NCI-H446 treated with DMSO at 0.1 percent for 48 hours (cell line): ENCODE data around the gene ALOX5.

ENCODE experiments used
- DNase-seq: peaks from one replicate; lab custom pipeline; 2025; lab: John Stamatoyannopoulos, UW

Gene ALOX5

DNA sequence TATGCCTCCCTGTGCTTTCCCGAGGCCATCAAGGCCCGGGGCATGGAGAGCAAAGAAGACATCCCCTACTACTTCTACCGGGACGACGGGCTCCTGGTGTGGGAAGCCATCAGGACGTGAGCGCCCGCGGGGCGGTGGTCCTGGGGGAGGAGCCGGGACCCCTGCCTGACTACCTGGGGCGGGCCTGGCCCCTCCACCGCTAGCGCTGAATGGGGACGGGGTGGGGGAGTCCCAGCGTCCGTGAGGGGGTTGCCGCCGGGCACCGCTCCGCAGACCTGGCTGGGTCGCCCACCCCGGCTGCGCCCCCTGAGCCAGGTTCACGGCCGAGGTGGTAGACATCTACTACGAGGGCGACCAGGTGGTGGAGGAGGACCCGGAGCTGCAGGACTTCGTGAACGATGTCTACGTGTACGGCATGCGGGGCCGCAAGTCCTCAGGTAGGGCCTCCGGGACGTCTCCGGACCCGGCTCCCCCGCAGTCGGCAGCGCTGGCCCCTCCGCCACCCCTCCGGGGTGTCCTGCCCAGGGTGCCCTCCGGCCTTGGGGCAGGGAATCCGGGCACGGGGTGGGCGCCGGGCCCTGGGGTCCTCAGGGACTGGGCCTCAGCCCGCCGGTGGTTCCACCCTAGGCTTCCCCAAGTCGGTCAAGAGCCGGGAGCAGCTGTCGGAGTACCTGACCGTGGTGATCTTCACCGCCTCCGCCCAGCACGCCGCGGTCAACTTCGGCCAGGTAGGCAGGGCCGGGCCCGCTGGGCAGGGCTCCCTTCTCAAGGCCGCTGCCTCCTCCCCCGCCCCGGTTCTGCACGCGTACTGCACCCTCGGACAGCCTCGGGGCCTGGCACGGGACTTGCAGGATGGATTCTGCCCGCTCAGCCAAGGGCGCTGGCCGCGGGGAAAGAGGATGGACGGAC is 69.3 kb downstream of the ALOX5 start:
- no peak for DNase-seq

- no peak for DNase-seq
Measured at GRCh38 chr10:45444022-45444421, 70.0 kb downstream of the ALOX5 start.

- DNase-seq, result no peak
Measured at GRCh38 chr10:45444976-45445898, 71.2 kb downstream of the ALOX5 start.

- no peak for DNase-seq
Measured at GRCh38 chr10:45446858-45447257, 72.8 kb downstream of the ALOX5 start.

- DNase-seq, result no peak
Measured at GRCh38 chr10:45447416-45447815, 73.4 kb downstream of the ALOX5 start.

GRCh38 chr10:45450866-45451265 is 76.8 kb downstream of the ALOX5 start:
- no peak for DNase-seq

- no peak for DNase-seq
Measured at GRCh38 chr10:45451407-45451806, 77.4 kb downstream of the ALOX5 start.

GRCh38 chr10:45452268-45452667 is 78.3 kb downstream of the ALOX5 start:
- DNase-seq, result no peak

DNA sequence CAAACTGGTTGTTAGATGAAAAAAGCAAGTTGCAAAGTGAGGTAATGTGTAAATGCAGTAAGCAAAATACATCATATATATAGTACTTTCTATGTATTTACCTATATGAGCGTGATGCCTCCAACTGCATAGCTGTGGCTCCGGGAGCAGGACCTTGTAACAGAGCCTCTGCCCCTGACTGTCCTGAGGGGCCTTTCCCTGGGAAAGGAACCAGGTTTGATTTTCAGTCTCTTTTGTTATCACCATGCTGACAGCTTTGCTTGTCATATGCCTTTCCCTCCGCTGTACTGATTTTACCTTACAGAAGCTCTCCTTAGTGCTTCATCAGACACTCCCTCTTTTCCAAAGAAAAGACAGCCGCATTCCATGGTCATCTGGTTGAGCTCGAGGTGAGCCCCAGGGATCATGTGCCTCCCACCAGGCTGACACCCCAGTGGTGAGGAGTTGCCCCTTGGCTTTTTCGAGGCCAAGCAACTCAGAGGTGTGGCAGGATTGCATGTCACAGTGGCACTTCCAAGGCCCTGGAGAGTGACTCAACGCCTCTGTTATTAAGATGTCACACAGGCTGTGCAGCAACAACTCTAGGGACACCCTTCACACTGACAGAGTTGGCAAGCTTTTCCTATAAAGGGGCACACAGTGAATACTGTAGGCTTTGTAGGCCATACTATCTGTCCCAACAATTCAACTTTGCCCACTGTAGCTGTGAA is 78.9 kb downstream of the ALOX5 start:
- DNase-seq, result no peak

DNA sequence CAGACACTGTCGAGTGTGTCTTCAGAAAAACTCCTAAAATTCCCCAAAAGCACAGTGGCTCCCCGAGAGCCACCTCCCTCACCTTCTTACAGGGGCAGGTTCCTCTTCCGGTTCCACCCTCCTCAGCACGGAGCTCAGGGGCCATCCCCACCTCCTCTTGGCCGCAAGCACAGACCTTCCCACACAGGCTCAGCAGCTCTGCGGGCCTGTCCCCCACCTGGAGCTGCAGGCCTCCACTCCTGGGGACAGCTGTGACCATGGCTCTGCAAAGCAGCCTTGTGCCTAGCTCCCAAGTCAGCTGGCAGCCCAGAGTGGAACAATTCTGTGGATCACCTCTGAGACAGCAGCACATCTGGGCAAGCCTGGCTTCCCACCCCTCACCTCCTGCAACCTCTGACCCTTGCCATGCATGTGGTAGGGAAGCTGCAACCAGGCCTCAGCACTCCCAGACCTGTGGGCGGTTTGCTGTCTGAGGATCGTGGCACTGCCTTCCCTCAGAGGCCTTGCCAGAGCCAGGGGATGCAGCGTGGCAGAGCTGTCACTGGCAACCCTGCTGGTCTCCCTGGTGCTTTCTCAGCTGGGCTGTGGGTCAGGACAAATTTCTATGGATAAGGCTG is 79.7 kb downstream of the ALOX5 start:
- no peak for DNase-seq

DNA sequence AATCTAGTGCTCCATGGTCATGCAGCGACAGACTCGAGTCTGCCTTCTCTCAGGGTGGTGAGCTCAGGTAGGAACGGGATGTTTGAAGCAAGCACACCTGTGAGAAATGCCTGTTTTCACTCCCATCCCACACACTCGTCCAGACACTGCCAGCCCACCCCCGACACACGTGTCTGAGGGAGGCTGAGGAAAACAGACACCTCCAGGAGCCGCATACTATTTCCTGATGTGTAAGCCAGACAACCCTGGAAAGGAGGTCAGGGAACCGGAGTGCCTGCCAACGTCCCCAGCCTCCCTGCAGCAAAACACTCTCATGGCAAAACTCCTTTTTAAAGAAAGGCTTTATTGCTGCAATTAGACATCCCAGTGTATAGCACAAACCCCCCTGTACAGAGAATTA is 80.2 kb downstream of the ALOX5 start:
- no peak for DNase-seq

- DNase-seq, result no peak
Measured at GRCh38 chr10:45454859-45455258, 80.8 kb downstream of the ALOX5 start.

DNA sequence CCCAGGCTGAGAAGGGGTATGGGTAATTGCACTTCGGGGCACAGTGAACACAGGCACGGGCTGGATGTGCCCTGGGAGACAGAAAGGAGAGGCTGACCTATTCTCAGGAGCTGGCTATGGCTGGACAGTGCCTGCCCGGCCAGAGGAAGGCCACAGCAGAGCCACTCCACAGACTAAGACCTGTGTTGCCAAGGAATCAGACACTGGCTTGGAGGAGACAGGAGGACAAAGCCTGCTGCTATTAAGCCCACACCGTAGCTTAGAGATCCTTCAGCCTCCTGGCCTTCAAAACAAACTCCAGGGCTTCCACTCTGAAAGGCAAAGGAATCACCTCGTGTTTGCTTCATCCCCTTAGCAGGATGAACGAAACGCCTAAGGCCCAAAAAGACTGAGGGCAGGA is 82.2 kb downstream of the ALOX5 start:
- DNase-seq, result no peak

DNA sequence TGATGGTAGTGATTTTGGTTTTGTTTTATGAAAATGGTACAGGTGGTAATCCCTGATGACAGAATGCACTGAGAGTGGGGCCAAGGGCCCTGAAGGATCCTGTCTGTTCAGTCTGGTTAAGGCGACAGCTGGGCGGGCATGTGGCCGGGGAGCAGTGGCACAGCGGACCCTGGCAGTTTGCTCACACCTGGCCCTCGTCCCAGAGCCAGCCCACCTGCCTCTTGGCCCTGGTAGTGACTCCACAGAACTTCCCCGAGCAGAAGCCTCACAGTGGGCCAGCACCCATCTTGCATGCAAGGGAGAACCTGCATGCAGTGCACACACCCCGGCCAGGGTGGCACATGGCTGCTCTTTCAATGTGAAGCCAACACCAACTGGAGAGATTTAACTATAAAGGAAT is 82.8 kb downstream of the ALOX5 start:
- DNase-seq, result no peak

DNA sequence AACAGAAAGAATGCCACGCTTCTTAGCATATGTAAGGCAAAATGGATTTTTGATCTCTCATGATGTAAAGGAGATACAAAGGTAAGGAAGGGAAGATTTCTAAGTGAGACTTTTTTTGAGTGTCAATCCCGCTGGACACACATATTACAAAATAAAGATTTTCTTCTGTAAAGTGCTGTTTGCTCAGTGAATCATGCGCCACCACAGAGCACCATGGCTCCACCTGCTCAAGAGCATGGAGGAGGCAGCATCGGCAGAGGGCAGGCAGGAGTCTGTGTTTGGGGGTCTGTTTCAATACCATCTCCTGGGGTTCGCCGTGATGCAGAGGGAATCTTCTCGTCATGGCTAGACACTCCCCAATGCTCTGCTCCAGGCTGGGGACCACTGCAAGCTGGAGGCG is 83.5 kb downstream of the ALOX5 start:
- no peak for DNase-seq

- DNase-seq, result no peak
Measured at GRCh38 chr10:45460235-45460878, 86.3 kb downstream of the ALOX5 start.

DNA sequence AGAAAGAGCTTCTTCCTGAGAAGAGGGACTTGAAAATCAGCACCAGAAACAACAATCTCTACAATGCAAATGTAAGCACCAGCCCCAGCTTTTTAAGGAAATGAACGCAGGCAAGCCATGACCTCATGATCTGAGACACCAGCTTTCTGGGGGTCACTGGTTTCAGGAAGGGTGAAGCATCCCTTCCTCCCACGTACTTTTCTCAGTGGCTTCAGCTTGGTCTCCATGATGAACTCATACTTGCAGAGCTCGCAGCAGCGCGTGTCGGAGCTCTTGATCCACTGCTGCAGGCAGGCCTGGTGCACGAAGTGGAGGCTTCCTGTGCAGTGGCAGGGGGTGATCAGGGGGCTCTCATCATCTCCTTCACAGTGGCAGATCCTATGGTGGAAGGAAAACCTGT is 87.0 kb downstream of the ALOX5 start:
- DNase-seq, result no peak

DNA sequence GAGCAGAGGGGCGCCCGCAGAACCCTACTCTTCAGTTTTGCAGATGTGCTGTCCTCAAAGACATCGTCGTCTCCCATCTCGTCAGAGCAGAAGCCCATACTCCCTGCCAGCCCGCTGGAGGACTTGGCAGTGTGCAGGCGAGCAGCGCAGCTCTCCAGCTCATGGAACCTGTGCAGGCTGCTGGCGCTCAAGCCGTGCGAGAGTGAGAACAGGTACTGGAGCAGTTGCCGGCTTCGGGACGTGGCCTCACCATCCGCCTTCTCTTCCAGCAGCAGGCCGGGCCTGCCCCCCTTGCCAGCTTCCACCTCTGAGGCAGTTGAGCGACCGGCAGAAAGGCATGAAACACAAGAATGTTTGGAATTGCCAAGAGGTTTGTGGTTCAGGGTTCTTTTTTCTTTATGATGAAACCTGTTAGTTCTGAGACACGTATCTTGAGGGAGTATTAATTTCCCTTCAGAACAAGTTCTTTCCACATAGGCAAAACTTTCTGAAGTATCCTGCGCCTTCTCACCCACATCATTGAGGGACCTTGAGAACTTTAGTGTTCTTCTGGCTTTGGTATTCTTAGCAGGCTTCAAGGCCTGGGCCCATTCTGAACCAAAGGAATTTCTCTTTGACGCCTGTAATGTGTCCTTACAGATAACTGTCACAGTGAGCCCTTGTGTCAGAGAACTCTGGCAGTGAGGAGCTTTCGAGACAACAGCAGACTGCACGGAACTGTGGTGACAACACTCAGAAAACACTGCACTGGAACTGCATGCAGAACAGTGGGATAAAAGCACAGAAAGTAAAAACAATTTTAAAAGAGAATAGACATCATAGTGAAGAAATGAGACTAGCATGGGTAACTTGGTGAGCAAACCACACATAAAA is 89.5 kb downstream of the ALOX5 start:
- DNase-seq, result no peak

DNA sequence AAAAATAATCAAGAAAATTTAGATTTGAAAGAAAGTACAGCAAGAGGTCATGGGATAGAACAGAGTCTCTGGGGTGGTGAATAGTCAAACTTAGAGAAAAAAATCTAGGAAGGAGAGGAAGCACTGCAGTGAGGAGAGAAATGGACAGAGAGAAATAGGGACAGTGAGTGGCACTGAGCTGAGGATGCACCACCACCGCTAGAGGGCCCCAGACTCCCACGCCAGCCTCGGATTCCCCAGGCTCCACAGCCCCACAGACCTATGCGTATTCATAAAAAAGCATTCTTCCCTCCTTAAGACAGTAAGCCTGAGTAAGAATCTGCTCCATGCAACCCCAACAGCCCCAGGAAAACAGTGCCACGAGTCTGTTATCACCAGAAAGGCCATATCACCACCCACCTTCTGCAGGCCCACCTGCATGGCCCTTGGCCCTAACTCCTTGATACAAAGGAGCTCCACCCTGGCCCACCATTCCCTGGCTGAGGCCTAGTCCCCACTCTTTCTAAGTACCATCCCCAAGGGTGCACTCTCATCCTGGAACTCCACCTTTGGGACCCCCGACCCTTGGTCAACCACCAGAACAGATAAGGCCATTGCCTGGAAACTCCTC is 91.0 kb downstream of the ALOX5 start:
- DNase-seq, result no peak

- DNase-seq, result no peak
Measured at GRCh38 chr10:45466784-45467183, 92.8 kb downstream of the ALOX5 start.
